HG02763 (cell line): ENCODE measurements around the gene DBP.
"Not testable (repeated sequence)": the region's sequence is repeated elsewhere in the genome, so short reads cannot be mapped to it uniquely, and the experiment has no call there.

ENCODE experiments used
- ATAC-seq: cut with Tn5 transposase; IDR thresholded peaks from one replicate; pipeline ENCODE4 v1.9.1; 2021; ENCODE audit warnings: mild to moderate bottlenecking, moderate library complexity; ENCODE audit not compliant: unreplicated experiment

DBP gene

GRCh38 chr19:48642862-48643261 lies 5.7 kb upstream of the DBP start:
- ATAC-seq, result no peak

DNA sequence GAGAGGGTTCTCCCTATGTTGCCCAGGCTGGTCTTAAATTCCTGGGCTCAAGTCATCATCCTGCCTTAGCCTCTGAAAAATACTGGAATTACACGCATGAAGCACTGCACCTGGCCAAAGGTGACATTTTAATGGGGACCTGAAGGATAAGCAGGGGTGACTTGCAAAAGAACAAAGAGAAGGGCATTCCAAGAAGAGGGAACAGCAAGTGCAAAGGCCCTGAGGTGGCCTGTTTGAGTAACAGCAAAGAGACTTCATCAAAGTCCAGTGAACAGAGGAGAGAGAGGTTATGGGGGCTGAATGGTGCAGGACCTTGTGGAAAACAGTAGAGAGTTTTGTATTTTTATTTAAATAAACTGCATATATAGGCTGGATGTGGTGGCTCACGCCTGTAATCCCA lies 4.7 kb upstream of the DBP start:
- ATAC-seq, result no peak

- no peak for ATAC-seq
Observed at GRCh38 chr19:48639483-48640375, 2.5 kb upstream of the DBP start.

DNA sequence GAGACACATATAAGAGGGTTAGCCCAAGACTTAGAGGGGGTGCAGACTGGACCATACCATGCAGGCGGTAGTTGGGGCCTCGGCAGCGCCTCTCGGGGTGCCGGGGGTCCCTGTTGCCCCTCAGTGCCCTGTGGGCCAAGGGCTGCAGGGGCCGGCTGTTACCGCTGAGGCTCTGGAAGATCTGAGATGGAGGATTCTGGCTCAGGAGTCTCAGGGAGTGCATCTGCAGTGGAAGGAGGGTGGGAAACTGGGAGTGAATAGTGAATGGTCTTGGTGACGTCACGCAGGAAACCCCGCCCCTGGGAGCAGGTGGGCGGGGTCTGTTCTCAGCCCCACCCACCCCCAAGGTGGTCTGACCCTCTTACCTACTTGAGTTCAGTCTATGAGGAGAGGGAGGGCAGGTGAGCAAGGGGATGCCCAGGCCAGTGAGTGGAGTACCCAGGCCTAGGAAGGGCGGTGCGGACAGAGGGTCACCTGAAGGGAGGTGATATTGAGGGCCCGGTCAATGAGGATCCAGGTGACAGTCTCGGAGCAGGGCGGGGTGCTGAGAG lies 1.7 kb upstream of the DBP start:
- no peak for ATAC-seq

GRCh38 chr19:48637948-48638830 lies 1.0 kb upstream of the DBP start:
- peak; percentile 2 for ATAC-seq

DNA sequence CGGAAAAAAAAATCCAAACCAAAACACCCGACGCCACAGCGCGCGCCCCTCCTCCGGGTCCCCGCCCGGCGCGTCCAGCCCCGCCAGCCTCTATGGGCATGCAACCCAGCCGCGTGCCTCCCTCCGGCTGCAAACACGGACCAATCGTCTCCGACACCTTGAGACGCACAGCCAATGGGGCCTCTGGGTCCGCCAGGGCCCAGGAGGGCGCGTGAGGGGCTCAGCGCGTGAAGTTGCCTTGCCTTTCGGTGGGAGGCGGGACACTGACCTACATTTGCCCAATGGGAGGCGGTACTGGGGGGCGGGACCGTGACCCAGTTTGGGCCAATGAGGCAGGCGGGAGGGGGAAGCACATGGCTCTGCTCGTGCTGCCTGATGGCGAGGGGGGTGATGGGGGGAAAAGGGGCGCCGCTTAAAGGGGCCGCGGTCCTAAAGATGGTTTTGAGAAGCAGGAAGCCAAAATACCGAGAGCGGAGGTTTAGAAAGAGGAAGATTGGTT lies 319 bp upstream of the DBP start:
- ATAC-seq, result peak; percentile 74

DNA sequence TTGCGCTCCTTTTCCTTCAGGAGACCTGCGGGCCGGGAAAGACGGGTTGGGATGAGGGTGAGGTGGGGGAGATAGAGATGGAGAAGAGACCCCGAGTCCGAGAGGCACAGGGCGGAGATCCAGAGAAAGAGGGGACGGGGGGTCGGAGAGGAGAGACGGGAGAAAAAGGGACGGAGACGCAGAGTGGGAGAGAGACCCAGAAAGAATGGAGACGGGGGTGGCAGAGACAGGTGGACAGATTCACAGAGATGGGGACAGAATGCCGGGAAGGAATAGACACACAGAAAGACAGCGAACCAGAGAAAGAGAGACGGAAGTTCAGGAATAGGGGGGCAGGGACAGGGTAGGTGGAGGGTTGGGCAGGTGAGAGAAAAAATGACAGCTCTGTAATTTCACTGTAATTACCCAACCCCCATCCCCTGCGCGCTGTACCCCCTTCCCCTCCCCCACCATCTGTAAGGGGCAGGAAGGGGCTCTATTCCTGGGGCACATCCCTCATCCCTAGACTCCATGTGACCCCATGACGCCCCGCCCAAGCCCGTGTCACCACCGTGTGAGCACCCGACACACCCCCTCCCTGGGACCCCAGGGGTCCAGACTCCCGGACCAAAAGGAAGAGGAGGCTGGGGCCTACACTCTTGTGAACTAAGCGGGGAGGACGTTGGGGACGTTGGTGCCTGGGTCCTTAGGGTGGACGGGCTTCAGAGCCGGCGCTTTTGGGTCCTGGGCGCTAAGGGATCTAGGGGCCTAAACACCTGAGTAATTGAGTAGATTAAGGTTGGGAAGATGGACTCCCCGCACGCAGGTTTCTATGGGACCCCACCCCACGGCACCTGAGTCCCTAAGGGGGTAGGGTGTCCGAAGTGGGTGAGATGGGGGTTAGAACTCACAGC lies 967 bp downstream of the DBP start:
- ATAC-seq, result no peak

- ATAC-seq, result no peak
Observed at GRCh38 chr19:48635263-48635965, 1.8 kb downstream of the DBP start.

DNA sequence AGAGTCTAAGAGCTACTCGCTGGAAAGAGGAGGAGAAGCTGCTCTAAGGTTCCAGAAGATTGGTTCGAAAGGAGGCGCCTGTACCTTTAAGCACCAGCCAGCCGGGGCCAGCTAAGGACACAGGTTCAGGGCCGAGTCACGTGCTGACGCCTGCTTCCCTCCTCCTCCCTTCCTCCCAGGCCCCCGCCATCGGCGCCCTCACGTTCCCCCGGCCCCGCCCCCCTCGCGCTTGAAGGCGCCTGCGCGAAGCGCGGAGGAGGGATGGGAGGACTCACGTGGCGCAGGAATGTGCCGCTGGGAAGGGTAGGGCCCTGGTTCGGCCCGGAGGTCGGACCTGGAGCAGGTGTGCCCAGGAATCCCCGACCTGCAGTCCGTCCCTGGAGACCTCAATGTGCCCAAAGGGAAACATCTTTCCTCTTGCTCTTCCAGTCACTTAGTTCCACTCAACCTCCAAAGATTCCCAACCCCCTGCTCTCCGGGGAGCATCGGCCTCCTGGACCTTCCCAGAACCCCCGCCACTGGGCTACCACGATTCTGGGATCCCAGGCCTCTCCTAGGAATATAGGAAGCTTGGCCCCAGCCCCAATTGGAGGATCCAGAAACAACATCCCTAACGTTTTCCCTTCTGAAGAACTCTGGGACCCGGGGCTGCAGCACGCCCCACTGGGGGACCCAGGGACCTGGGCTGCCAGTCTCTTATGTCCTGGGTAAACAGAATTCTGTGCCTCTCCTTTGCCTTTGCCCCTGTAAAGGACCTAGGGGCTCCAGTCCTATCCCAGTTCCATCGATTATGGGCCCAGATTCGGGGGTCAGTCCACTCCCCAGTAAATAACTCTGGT lies 2.5 kb downstream of the DBP start:
- peak; percentile 30 for ATAC-seq

DNA sequence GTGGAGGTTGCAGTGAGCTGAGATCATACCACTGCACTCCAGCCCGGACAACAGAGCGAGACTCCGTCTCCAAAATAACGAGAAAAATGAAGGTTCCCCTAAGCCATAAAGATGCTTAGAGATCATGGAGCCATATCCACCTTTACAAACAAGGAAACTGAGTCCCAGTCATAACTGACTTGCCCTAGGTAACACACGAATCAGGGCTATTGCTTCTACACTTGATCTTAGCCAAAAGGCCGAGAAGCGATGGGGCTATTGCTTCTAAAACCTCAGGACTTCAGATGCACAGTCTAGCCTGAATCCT lies 3.2 kb downstream of the DBP start:
- no peak for ATAC-seq

DNA sequence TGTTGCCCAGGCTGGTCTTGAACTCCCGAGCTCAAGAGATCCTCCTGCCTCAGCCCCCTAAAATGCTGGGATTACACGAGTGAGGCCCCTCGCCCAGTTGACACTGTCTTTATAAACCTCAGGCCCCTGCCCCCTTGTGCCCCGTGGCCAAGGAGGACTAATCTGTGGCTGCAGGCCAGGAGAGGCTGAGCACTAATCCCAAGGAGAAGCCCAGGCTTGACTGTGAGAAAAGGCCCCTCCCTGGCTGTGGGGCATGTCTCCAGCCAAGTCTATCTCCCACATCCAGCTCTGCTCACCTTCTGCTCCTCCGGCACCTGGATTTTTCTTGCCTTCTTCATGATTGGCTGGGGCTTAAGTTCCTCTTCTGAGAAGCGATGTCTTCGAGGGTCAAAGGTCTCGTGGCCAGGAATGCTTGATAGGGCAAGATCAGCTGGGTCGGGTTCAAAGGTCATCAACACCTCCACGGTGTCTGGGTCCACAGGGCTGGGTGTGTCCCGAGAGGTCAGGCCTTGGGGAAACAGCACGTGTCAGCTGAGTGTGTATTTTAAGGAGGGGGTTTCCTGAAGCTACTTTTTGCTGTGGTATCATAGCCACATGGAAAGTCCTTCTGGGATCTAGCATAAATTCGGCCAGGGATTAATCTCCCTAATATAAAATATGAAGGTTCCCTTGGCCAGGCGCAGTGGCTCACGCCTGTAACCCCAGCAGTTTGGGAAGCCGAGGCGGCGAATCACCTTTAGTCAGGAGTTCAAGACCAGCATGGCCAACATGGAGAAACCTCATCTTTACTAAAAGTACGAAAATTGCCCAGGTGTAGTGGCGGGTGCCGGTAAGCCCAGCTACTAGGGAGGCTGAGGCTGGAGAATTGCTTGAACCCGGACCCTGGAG lies 3.8 kb downstream of the DBP start:
- no peak for ATAC-seq

DNA sequence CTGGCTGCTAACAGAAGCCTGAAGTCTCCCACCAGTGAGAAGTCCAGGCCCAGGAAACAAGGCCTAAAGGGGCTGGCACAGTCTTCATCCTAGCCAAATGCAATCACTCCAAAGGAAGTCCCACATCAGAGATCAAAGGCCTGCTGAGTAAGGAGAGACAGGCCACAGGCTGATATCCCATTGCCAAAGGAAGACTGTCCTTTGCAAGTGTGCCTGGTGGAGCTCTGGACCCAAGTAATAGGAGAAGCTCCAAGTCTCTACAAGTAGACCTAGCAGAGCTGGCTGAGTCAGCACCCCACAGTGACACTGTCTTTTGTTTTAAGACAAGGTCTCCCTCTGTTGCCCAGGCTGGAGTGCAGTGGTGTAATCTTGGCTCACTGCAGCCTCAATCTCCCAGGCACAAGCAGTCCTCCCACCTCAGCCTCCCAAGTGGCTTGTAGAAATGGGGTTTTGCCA lies 4.5 kb downstream of the DBP start:
- no peak for ATAC-seq

GRCh38 chr19:48632286-48632685 lies 4.9 kb downstream of the DBP start:
- ATAC-seq, result not testable (repeated sequence)

GRCh38 chr19:48631225-48631624 lies 6.0 kb downstream of the DBP start:
- no peak for ATAC-seq

DNA sequence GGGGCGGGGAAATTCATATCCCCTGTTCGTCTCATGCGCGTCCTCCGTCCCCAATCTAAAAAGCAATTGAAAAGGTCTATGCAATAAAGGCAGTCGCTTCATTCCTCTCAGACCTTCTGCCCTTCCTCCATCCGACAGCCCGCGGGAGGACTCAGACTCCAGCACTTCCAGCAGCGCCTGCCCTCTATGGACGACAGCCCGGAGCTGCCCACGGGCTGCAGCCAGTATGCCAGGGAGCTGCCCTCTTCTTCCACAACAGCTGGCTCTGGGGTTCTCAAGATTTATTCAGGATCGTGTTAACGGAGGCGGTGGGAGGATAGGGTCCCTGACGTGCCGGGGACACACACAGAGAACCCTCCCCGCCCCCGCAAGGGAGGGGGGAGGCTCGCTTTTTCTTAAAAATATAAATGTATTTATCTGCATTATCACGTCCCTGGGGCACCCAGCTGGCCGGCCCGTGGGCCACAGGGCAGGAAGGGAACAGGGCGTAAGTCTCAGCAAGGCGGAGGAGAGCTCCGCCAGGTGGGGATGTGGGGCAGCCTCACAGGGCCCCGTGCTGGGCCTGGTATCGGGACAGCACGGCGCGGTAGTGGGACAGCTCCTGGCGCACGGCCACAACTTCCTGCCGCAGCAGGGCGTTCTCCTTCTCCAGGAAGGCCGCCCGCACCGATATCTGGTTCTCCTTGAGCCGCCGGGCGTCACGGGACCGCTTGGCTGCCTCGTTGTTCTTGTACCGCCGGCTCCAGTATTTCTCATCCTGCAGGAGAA lies 6.7 kb downstream of the DBP start:
- ATAC-seq, result no peak

- no peak for ATAC-seq
Observed at GRCh38 chr19:48629599-48630295, 7.4 kb downstream of the DBP start.

DNA sequence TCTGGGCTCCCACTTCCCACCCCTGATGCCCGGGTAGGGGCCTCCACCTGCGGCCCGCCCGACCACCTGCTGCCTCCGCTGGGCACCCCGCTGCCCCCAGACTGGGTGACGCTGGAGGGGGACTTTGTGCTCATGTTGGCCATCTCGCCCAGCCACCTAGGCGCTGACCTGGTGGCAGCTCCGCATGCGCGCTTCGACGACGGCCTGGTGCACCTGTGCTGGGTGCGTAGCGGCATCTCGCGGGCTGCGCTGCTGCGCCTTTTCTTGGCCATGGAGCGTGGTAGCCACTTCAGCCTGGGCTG lies 7.9 kb downstream of the DBP start:
- ATAC-seq, result no peak
